SK-N-MC (cell line): ENCODE data around the gene RNF150.

ENCODE experiments used
- DNase-seq: peaks from one replicate; pipeline ENCODE4 v3.0.0-alpha.2; 2011; ENCODE audit warnings: low read depth, low spot score
- H3K27ac ChIP-seq: fragments of 200-600 bp; sonication (generic); 2 replicates; pipeline ENCODE4 v1.5.1; 2016; ENCODE audit warnings: mixed run types
- H3K36me3 ChIP-seq: fragments of 200-600 bp; sonication (generic); 2 replicates; pipeline ENCODE4 v1.6.1; 2017; ENCODE audit warnings: antibody characterized with exemption, low read length, mixed read lengths; ENCODE audit not compliant: insufficient read depth
- H3K4me3 ChIP-seq: fragments of 200-600 bp; sonication (generic); 2 replicates; pipeline ENCODE4 v1.5.1; 2016
- H3K9ac ChIP-seq: fragments of 200-600 bp; sonication (generic); 2 replicates; pipeline ENCODE4 v1.8.0; 2017; ENCODE audit warnings: mixed run types, mixed read lengths; ENCODE audit not compliant: insufficient read length
- H3K9me3 ChIP-seq: fragments of 200-600 bp; sonication (generic); 2 replicates; pipeline ENCODE4 v1.6.1; 2017; ENCODE audit warnings: low read depth, mild to moderate bottlenecking, antibody characterized with exemption, low read length, moderate library complexity, mixed read lengths
- EZH2 ChIP-seq: fragments of 200-600 bp; sonication (generic); IDR thresholded peaks from one replicate; pipeline ENCODE4 v1.6.1; 2017; ENCODE audit warnings: antibody characterized with exemption
- FOXP2 ChIP-seq: optimal IDR thresholded peaks from 2 replicates; pipeline ENCODE3; 2011; ENCODE audit warnings: mild to moderate bottlenecking, moderate library complexity; ENCODE audit not compliant: insufficient read depth; ENCODE audit errors: extremely low read length, control extremely low read depth
- POLR2AphosphoS5 ChIP-seq: IDR thresholded peaks from 2 replicates; pipeline ENCODE4 v1.6.1; 2012; ENCODE audit warnings: mild to moderate bottlenecking, low read depth, low read length, borderline replicate concordance

The RNF150 gene

GRCh38 chr4:141159027-141159426 is 25.8 kb upstream of the RNF150 start:
- Histone ChIP-seq H3K9me3 (no peaks in the 10 kb centered on the region), H3K27ac (no peak overlapping the region), H3K4me3 (no peak overlapping the region), H3K9ac (no peak overlapping the region), H3K36me3 (no peaks in the 10 kb centered on the region)
- TF ChIP-seq EZH2 (no peak), POLR2AphosphoS5 (no peak), FOXP2 (no peak)
- no peak for DNase-seq

GRCh38 chr4:141158219-141158618 is 24.9 kb upstream of the RNF150 start:
- no peak overlapping the region for H3K9ac ChIP-seq
- H3K4me3 ChIP-seq = no peak overlapping the region
- TF ChIP-seq EZH2 (no peak), FOXP2 (no peak), POLR2AphosphoS5 (no peak)
- DNase-seq = no peak
- no peaks in the 10 kb centered on the region for H3K9me3 ChIP-seq
- no peaks in the 10 kb centered on the region for H3K36me3 ChIP-seq
- no peak overlapping the region for H3K27ac ChIP-seq

- H3K9me3 ChIP-seq = no peaks in the 10 kb centered on the region
- no peaks in the 10 kb centered on the region for H3K36me3 ChIP-seq
- TF ChIP-seq EZH2 (no peak), FOXP2 (no peak), POLR2AphosphoS5 (no peak)
- no peak overlapping the region for H3K27ac ChIP-seq
- no peak for DNase-seq
- H3K9ac ChIP-seq = no peak overlapping the region
- H3K4me3 ChIP-seq = no peak overlapping the region
These were observed 22.3 kb upstream of the RNF150 start for GRCh38 chr4:141155586-141155985.

DNA sequence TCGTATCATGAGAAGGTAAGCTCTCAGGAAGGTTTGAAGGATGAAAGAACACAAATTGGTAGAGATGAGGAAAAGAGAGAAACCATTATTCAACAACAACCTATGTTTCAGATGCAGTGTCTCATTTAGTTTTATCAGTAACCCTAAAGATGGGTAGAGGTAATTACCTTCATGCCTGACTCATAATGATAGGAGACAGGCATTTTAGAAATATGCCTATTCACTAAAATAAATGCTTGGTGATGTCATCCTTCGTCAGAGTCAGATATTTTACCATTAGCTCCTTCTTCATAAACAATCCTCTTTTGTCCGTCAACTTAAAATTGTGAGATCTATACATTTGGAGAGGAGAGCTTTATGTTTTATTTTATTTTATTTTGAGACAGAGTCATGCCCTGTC is 21.5 kb upstream of the RNF150 start:
- H3K9me3 ChIP-seq = no peaks in the 10 kb centered on the region
- H3K36me3 ChIP-seq = no peaks in the 10 kb centered on the region
- TF ChIP-seq FOXP2 (no peak), POLR2AphosphoS5 (no peak), EZH2 (no peak)
- H3K9ac ChIP-seq = no peak overlapping the region
- no peak for DNase-seq
- no peak overlapping the region for H3K4me3 ChIP-seq
- no peak overlapping the region for H3K27ac ChIP-seq

DNA sequence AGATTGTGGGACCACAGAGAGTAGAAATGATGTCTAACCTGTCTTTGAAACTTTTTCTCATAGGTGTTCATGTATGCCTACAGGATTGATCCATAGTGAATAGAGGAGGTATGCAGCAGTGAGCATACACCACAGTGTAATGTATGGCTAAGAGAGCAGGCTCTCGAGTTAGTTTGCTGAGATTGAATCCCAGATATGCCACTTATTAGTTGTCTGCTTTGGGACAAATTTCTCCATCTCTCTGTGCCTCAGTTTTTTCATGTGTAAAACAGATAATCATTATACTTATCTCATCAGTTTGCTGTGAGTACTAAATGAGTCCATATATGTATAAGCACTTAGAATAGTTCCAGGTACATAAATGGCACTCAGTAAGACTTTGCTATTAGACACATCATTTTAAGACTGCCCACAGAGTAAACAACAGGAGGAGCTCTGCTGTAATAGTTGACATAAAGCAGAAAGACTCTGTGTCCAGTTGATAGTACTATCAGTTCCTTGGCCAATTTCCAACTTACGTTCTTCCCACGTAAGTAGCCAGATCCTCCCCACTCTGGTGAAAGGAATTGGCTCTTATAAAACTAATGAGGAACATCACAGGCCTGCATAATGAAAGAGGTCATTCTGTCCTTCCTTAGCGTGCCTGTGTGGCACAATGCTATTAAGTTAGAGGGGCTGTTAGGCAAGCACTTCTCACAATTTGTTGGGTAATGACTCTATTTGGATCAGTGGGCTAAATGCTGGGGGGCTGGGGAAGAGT is 20.7 kb upstream of the RNF150 start:
- H3K9me3 ChIP-seq = no peaks in the 10 kb centered on the region
- no peak overlapping the region for H3K4me3 ChIP-seq
- no peaks in the 10 kb centered on the region for H3K36me3 ChIP-seq
- TF ChIP-seq POLR2AphosphoS5 (no peak), FOXP2 (no peak)
- no peak overlapping the region for H3K9ac ChIP-seq
- H3K27ac ChIP-seq = no peak overlapping the region
- DNase-seq = no peak

DNA sequence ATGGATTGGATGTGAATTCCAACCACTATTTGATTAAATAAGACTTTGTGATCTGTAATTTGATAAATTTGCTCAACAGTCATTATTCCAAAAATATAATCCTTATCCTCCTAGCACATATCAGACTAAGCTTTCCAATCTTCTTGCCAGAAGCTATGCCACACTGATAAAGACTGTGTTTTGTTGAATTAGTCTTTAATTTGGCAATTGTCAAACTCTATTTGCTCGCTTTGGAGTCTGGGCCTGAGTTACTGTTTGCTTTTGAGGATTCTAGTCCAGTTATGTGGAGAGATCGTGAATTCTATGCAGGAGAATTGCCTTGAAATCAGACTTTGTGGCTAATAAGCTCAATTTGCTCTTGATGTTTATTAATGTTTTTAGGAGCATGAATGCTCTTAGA is 10.9 kb upstream of the RNF150 start:
- Histone ChIP-seq H3K27ac (no peak overlapping the region), H3K9ac (no peak overlapping the region), H3K36me3 (no peaks in the 10 kb centered on the region), H3K4me3 (no peak overlapping the region), H3K9me3 (no peaks in the 10 kb centered on the region)
- no peak for DNase-seq
- no peak for TF ChIP-seq FOXP2

DNA sequence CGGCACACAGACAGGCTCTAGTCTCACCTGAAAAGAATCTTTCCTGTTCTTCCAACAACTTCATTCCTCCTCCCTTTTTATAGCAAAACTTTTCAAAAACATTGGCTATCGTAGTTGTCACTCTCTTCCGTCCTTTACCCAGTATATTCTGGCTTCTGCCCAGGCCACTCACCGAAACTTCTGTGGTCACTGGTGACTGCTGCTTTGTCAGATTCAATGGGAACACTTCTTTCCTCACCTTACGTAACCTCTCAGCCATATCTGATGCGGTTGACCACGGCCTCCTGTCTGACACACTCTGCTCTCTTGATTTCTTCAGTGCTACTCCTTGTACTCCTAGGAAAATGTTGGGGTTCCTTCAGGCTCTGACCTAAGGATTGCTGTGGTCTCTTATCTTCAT is 9.2 kb upstream of the RNF150 start:
- Histone ChIP-seq H3K9me3 (no peaks in the 10 kb centered on the region), H3K4me3 (no peak overlapping the region), H3K27ac (no peak overlapping the region), H3K9ac (no peak overlapping the region), H3K36me3 (no peaks in the 10 kb centered on the region)
- TF ChIP-seq EZH2 (no peak), POLR2AphosphoS5 (no peak), FOXP2 (no peak)
- no peak for DNase-seq

DNA sequence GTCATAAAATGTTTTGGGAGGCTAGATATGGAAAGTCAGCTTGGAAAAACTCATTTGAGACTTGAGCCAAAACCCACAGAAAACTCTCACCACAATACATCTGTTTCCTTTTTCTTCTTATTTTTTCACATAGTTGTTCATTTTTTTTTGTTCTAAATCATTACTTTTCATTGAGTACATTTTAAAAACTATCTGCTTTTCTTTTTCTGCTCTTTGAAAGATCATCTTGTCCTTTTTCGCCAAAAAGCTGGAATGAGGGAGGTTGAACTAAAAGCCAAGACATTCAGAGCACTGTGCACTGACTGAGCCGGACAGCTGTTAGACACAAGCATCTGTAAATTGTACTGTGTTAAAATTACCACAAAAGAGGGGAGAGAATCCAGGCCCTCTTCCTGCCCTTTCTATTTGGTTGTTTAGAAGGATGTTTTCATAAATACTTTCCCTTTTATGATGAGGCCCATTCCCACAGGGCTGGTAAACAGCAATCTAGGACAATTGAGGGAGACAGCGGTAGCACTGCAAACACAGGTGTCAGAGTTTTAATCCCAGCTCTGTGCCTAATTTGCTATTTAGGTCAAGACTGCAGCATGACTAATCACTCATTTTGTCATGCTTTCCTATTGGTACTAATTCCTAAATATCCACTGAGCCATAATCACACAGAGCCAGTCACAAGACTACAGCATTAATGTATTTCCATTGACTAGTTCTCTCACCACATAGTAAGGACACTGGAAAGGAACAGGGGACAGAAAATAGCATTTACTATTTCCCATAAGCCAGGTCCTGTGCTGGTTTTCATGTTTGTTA is 7.3 kb upstream of the RNF150 start:
- Histone ChIP-seq H3K9me3 (no peaks in the 10 kb centered on the region), H3K4me3 (no peak overlapping the region), H3K36me3 (no peaks in the 10 kb centered on the region), H3K9ac (no peak overlapping the region), H3K27ac (no peak overlapping the region)
- DNase-seq = no peak
- TF ChIP-seq POLR2AphosphoS5 (no peak), EZH2 (no peak), FOXP2 (no peak)
